ENCODE data around the gene RAI2.

Gene RAI2

GRCh38 chrX:17860179-17860780 is 818 bp downstream of the RAI2 start:
- TF ChIP-seq FOXA1 (IDR thresholded peaks at IDR 0.05) (no peak), TARDBP (IDR thresholded peaks at IDR 0.05) (no peak), ZNF384 (IDR thresholded peaks at IDR 0.05) (no peak), SP1 (IDR thresholded peaks at IDR 0.05) (no peak), FOXM1 (IDR thresholded peaks at IDR 0.05; ENCODE audit: borderline replicate concordance) (no peak), BHLHE40 (IDR thresholded peaks at IDR 0.05; ENCODE audit: borderline replicate concordance) (no peak), LEF1 (IDR thresholded peaks at IDR 0.05; ENCODE audit: borderline replicate concordance) (no peak), HDGF (IDR thresholded peaks at IDR 0.05; ENCODE audit: borderline replicate concordance) (no peak), ARNT (IDR thresholded peaks at IDR 0.05) (no peak), SUZ12 (IDR thresholded peaks at IDR 0.05) (no peak), L3MBTL2 (conservative IDR thresholded peaks at IDR 0.05) (no peak), CTBP1 (IDR thresholded peaks at IDR 0.05; ENCODE audit: borderline replicate concordance) (no peak), ELF4 (IDR thresholded peaks at IDR 0.05) (no peak), NFRKB (IDR thresholded peaks at IDR 0.05) (no peak)
- TF ChIP-seq, protein P1, sequence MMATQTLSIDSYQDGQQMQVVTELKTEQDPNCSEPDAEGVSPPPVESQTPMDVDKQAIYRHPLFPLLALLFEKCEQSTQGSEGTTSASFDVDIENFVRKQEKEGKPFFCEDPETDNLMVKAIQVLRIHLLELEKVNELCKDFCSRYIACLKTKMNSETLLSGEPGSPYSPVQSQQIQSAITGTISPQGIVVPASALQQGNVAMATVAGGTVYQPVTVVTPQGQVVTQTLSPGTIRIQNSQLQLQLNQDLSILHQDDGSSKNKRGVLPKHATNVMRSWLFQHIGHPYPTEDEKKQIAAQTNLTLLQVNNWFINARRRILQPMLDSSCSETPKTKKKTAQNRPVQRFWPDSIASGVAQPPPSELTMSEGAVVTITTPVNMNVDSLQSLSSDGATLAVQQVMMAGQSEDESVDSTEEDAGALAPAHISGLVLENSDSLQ (IDR thresholded peaks at IDR 0.05) = no peak
- CTCF ChIA-PET = interaction anchor here (1.7 kb wide), 1 partner anchor 48 kb away, joined by 6 read pairs; no protein-coding TSS in a partner anchor
- peak; percentile 16 for DNase-seq (ENCODE audit: extremely low spot score)
- POLR2A ChIA-PET = interaction anchor here (1.8 kb wide), 1 partner anchor 10 kb away, joined by 4 read pairs; no protein-coding TSS in a partner anchor

DNA sequence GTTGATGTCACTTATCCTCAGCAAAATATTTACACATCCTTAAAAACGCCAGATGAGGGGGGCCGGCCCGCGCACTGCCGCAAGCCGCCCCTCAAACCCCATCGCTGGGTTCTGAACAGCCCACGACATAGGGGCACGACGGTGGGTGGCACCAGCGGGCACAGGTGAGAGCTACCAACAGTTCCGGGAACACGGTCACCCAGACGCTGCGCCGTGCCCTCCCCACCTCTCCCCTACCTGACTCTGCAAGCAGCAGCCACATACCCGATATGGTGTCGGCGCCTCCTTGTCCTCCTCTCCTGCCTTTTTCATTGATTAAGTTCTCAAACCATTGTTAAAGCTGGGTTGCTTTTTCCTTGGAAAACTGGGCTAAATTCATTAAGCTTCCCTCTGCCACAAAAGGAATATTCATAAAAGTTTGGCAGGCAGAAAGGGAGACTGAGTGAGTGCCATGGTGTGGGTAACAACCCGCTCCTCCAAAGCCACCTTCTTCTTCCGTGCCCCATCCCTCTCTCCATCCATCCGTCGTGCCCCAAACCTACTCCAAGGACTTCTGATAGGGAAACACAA is 1.4 kb downstream of the RAI2 start:
- ChIA-PET POLR2A (interaction anchor here (1.8 kb wide), 1 partner anchor 9 kb away, joined by 4 read pairs; no protein-coding TSS in a partner anchor), CTCF (interaction anchor here (1.7 kb wide), 1 partner anchor 47 kb away, joined by 6 read pairs; no protein-coding TSS in a partner anchor)
- no peak for DNase-seq (ENCODE audit: extremely low spot score)
- TF ChIP-seq ELF4 (IDR thresholded peaks at IDR 0.05) (no peak), TARDBP (IDR thresholded peaks at IDR 0.05) (no peak), CTBP1 (IDR thresholded peaks at IDR 0.05; ENCODE audit: borderline replicate concordance) (no peak), ZNF384 (IDR thresholded peaks at IDR 0.05) (no peak), FOXM1 (IDR thresholded peaks at IDR 0.05; ENCODE audit: borderline replicate concordance) (no peak), NFRKB (IDR thresholded peaks at IDR 0.05) (no peak), FOXA1 (IDR thresholded peaks at IDR 0.05) (no peak), L3MBTL2 (conservative IDR thresholded peaks at IDR 0.05) (no peak), FOXK2 (IDR thresholded peaks at IDR 0.05) (no peak), ARNT (IDR thresholded peaks at IDR 0.05) (no peak), BHLHE40 (IDR thresholded peaks at IDR 0.05; ENCODE audit: borderline replicate concordance) (no peak), SUZ12 (IDR thresholded peaks at IDR 0.05) (no peak)
- TF ChIP-seq, protein P1 (IDR thresholded peaks at IDR 0.05) = no peak

DNA sequence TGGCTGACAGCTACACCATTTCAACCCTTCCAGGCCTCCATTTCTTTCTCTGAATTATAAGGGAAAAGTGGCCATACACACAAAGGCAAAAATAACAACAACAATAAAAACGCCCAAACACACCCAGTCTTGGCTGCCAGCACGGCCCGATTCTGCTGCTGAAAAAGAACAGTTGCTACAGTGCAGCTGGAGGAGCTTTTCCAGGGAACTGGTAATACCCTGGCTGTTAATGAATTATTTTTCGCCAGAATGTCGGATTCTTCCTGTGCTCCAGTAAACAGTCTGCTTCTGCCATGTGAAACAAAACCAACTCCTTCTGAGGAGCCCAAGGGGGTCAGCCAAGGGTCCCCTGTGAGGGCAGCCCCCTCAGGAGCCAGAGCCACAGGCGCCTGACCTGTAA is 6.6 kb downstream of the RAI2 start:
- no peak for TF ChIP-seq FOXA1 (IDR thresholded peaks at IDR 0.05)
- no peak for TF ChIP-seq CTBP1 (IDR thresholded peaks at IDR 0.05; ENCODE audit: borderline replicate concordance)
- no peak for TF ChIP-seq FOXM1 (IDR thresholded peaks at IDR 0.05; ENCODE audit: borderline replicate concordance)
- no peak for TF ChIP-seq SUZ12 (IDR thresholded peaks at IDR 0.05)
- TF ChIP-seq ZNF384 (IDR thresholded peaks at IDR 0.05) = no peak
- TF ChIP-seq BHLHE40 (IDR thresholded peaks at IDR 0.05; ENCODE audit: borderline replicate concordance) = no peak
- TF ChIP-seq ELF4 (IDR thresholded peaks at IDR 0.05) = no peak
- no peak for TF ChIP-seq LEF1 (IDR thresholded peaks at IDR 0.05; ENCODE audit: borderline replicate concordance)
- TF ChIP-seq L3MBTL2 (conservative IDR thresholded peaks at IDR 0.05) = no peak
- ChIA-PET POLR2A (no interaction called here), CTCF (no interaction called here)
- DNase-seq (ENCODE audit: extremely low spot score) = no peak

DNA sequence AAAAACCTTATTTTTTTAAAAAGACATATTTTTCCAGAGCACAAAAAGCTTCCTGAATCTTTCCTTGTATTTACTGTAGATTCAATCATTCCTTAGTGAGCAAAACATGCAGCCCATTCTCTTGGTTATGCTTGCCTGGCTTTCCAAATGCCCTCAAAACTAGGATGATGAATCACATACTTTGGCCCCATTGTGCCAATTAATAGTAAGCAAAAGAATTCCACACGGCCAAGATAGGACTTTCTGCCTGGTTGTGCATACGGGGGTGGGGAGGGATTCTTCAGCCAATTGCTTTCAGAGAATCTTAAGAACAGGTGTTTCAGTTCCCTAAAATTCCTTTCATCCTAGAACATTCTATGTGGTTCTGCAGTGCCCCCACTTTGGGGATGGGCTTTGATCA is 7.0 kb downstream of the RAI2 start:
- CTCF ChIA-PET = no interaction called here
- no peak for TF ChIP-seq NFRKB (IDR thresholded peaks at IDR 0.05)
- DNase-seq (ENCODE audit: extremely low spot score) = no peak
- POLR2A ChIA-PET = no interaction called here

DNA sequence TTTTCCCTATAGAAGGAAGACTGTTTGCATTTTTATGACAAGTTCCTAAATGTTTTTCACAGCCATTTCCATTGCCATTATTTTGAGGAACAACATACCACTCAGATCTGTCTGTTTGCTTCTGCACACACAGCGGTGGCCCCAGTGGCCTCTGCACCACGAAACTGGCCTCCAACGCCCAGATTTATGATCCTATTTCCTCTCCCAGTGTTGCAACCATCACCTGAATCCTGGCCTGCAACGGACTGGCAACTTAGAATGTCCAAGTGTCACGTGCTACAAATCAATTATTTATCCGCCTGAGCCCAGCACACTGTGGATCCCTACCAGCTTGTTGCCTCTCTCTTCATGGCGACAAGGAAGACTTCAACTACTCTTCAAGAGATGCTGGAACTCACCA is 9.2 kb downstream of the RAI2 start:
- ChIA-PET CTCF (no interaction called here), POLR2A (no interaction called here)
- no peak for TF ChIP-seq HDGF (IDR thresholded peaks at IDR 0.05; ENCODE audit: borderline replicate concordance)
- TF ChIP-seq LEF1 (IDR thresholded peaks at IDR 0.05; ENCODE audit: borderline replicate concordance) = no peak
- no peak for TF ChIP-seq ELF4 (IDR thresholded peaks at IDR 0.05)
- no peak for TF ChIP-seq FOXM1 (IDR thresholded peaks at IDR 0.05; ENCODE audit: borderline replicate concordance)
- no peak for TF ChIP-seq L3MBTL2 (conservative IDR thresholded peaks at IDR 0.05)
- no peak for TF ChIP-seq ARNT (IDR thresholded peaks at IDR 0.05)
- no peak for TF ChIP-seq CTBP1 (IDR thresholded peaks at IDR 0.05; ENCODE audit: borderline replicate concordance)
- TF ChIP-seq, protein P1 (IDR thresholded peaks at IDR 0.05) = no peak
- no peak for TF ChIP-seq FOXA1 (IDR thresholded peaks at IDR 0.05)
- no peak for TF ChIP-seq TARDBP (IDR thresholded peaks at IDR 0.05)
- no peak for TF ChIP-seq NFRKB (IDR thresholded peaks at IDR 0.05)
- no peak for TF ChIP-seq SUZ12 (IDR thresholded peaks at IDR 0.05)
- no peak for TF ChIP-seq BHLHE40 (IDR thresholded peaks at IDR 0.05; ENCODE audit: borderline replicate concordance)
- no peak for TF ChIP-seq FOXK2 (IDR thresholded peaks at IDR 0.05)
- TF ChIP-seq SP1 (IDR thresholded peaks at IDR 0.05) = no peak
- TF ChIP-seq ZNF384 (IDR thresholded peaks at IDR 0.05) = no peak
- no peak for DNase-seq (ENCODE audit: extremely low spot score)
